OCI-LY7 (cell line): ENCODE data around the gene ARVCF. TPM values are rescaled to one million over a fixed set of nuclear protein-coding genes. Genes with fewer than 3 reads are reported as not detected.

Source experiments
- BruUV-seq: library from RNA; stranded (reverse); fragments of 400-500 nt; replicated peaks from 2 replicates; lab custom pipeline; 2021; lab: Mats Ljungman, UMichigan
- CTCF ChIA-PET: fragments of 300-600 bp; sonication (Branson Sonifier 250); formaldehyde crosslinking; loops from one replicate; lab custom pipeline; 2022; ENCODE audit warnings: antibody characterized with exemption; ENCODE audit not compliant: unreplicated experiment; lab: Charles Lee
- POLR2A ChIA-PET: fragments of 300-600 bp; sonication (Branson Sonifier 250); formaldehyde crosslinking; loops from one replicate; lab custom pipeline; 2022; ENCODE audit warnings: antibody characterized with exemption; lab: Charles Lee
- DNase-seq: peaks from one replicate; pipeline ENCODE4 v3.0.0-alpha.2; 2015; ENCODE audit warnings: low spot score
- H2AFZ ChIP-seq: fragments of 200-600 bp; sonication (generic), shearing (Covaris generic); 2 replicates; pipeline ENCODE4 v1.6.1; 2014; ENCODE audit warnings: mild to moderate bottlenecking, antibody characterized with exemption, low read length, moderate library complexity
- H3K27ac ChIP-seq: fragments of 200-600 bp; sonication (generic); 2 replicates; pipeline ENCODE4 v1.5.1; 2014; ENCODE audit warnings: mixed run types, low read depth, mild to moderate bottlenecking, moderate library complexity, low read length, inconsistent platforms; ENCODE audit not compliant: poor library complexity, severe bottlenecking
- H3K36me3 ChIP-seq: fragments of 200-600 bp; sonication (generic); 2 replicates; pipeline ENCODE4 v1.6.1; 2014; ENCODE audit warnings: mild to moderate bottlenecking, antibody characterized with exemption, low read length, moderate library complexity, mixed read lengths; ENCODE audit not compliant: insufficient read depth
- H3K4me1 ChIP-seq: fragments of 200-600 bp; sonication (generic); 2 replicates; pipeline ENCODE4 v1.5.1; 2014; ENCODE audit warnings: mild to moderate bottlenecking, low read length; ENCODE audit not compliant: insufficient read depth, poor library complexity, severe bottlenecking
- H3K4me2 ChIP-seq: fragments of 200-600 bp; sonication (generic); 2 replicates; pipeline ENCODE4 v1.6.1; 2014; ENCODE audit warnings: mild to moderate bottlenecking, low read length
- H3K4me3 ChIP-seq: fragments of 200-600 bp; sonication (generic); 2 replicates; pipeline ENCODE4 v1.5.1; 2014; ENCODE audit warnings: mild to moderate bottlenecking, low read depth, low read length; ENCODE audit not compliant: poor library complexity, severe bottlenecking
- H3K79me2 ChIP-seq: fragments of 200-600 bp; sonication (generic); 2 replicates; pipeline ENCODE4 v1.6.1; 2016; ENCODE audit warnings: low read depth, mild to moderate bottlenecking, low read length, moderate library complexity, mixed read lengths; ENCODE audit not compliant: insufficient read depth
- H3K9me2 ChIP-seq: fragments of 200-600 bp; sonication (generic); 2 replicates; pipeline ENCODE4 v1.6.1; 2016; ENCODE audit warnings: mild to moderate bottlenecking, low read length, mixed read lengths; ENCODE audit not compliant: insufficient read depth
- H3K9me3 ChIP-seq: fragments of 200-600 bp; sonication (generic); 2 replicates; pipeline ENCODE4 v1.6.1; 2014; ENCODE audit warnings: mild to moderate bottlenecking, mixed run types, low read length, mixed read lengths
- H4K20me1 ChIP-seq: fragments of 200-600 bp; sonication (generic); 2 replicates; pipeline ENCODE4 v1.6.1; 2014; ENCODE audit warnings: mild to moderate bottlenecking, antibody characterized with exemption, low read length, moderate library complexity, mixed read lengths; ENCODE audit not compliant: insufficient read depth
- EZH2phosphoT487 ChIP-seq: fragments of 200-600 bp; sonication (generic); IDR thresholded peaks from 2 replicates; pipeline ENCODE4 v1.6.1; 2018; ENCODE audit warnings: low read depth, borderline replicate concordance, mild to moderate bottlenecking, mixed run types, antibody characterized with exemption, low read length, moderate library complexity, mixed read lengths
- intact Hi-C: fragments of 100-400 bp; cut with micrococcal nuclease; formaldehyde crosslinking; loops from one replicate; pipeline ENCODE4 v1.10.0; 2022; ENCODE audit not compliant: unreplicated experiment
- total RNA-seq, 2 experiments: library from RNA; depleted of rRNA in 1 of 2; stranded (reverse); fragments of >200 nt in 1 of 2; shearing (Covaris generic) in 1 of 2; gene quantifications; 2 replicates each; pipeline ENCODE4 v1.2.3, GENCODE V29; 2014 to 2022
- TF ChIP-seq, protein P1 (sequence below): fragments of 200-600 bp; sonication (generic); conservative IDR thresholded peaks from 2 replicates; pipeline ENCODE4 v1.5.1; 2014; ENCODE audit warnings: mild to moderate bottlenecking, antibody characterized with exemption, low read length, moderate library complexity, mixed read lengths

ARVCF gene
- total RNA-seq, 2 experiments from 2014 or later, result 2.9 to 3.8 TPM

DNA sequence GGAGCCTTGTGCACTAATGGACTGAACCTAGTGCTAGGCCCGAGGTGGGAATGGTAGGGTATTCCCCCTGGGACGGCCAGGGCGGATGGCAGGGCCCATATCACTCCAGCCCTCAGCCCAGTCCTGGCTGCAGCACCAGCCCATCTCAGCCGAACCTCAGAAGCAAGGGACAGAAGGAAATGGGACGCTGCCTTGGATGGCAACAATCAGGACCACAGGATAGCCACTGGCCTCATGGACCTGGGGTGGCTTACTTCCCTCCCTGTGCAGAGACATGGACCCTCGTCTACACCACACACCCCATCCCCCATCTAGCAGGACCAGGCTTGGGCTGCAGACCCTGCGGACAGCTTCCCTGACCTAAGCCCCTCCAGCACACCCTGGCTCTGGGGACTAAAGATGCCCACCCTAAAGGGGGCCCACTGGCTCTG, 24.1 kb downstream of the ARVCF start:
- no TSS peak for BruUV-seq
- Histone ChIP-seq H4K20me1 (no peaks in the 10 kb centered on the region), H3K9me3 (no peaks in the 10 kb centered on the region), H3K4me3 (no peak overlapping the region), H3K36me3 (no peaks in the 10 kb centered on the region), H3K27ac (no peak overlapping the region), H3K4me2 (no peak overlapping the region), H3K79me2 (no peaks in the 10 kb centered on the region), H2AFZ (no peak overlapping the region), H3K9me2 (no peaks in the 10 kb centered on the region), H3K4me1 (peaks cover under 1% of the 10 kb centered on the region)
- CTCF ChIA-PET, result no interaction called here
- TF ChIP-seq, protein P1, sequence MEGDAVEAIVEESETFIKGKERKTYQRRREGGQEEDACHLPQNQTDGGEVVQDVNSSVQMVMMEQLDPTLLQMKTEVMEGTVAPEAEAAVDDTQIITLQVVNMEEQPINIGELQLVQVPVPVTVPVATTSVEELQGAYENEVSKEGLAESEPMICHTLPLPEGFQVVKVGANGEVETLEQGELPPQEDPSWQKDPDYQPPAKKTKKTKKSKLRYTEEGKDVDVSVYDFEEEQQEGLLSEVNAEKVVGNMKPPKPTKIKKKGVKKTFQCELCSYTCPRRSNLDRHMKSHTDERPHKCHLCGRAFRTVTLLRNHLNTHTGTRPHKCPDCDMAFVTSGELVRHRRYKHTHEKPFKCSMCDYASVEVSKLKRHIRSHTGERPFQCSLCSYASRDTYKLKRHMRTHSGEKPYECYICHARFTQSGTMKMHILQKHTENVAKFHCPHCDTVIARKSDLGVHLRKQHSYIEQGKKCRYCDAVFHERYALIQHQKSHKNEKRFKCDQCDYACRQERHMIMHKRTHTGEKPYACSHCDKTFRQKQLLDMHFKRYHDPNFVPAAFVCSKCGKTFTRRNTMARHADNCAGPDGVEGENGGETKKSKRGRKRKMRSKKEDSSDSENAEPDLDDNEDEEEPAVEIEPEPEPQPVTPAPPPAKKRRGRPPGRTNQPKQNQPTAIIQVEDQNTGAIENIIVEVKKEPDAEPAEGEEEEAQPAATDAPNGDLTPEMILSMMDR, result no peak
- TF ChIP-seq EZH2phosphoT487, result no peak
- POLR2A ChIA-PET, result no interaction called here
- intact Hi-C loops, result no loop called here
- DNase-seq, result no peak

DNA sequence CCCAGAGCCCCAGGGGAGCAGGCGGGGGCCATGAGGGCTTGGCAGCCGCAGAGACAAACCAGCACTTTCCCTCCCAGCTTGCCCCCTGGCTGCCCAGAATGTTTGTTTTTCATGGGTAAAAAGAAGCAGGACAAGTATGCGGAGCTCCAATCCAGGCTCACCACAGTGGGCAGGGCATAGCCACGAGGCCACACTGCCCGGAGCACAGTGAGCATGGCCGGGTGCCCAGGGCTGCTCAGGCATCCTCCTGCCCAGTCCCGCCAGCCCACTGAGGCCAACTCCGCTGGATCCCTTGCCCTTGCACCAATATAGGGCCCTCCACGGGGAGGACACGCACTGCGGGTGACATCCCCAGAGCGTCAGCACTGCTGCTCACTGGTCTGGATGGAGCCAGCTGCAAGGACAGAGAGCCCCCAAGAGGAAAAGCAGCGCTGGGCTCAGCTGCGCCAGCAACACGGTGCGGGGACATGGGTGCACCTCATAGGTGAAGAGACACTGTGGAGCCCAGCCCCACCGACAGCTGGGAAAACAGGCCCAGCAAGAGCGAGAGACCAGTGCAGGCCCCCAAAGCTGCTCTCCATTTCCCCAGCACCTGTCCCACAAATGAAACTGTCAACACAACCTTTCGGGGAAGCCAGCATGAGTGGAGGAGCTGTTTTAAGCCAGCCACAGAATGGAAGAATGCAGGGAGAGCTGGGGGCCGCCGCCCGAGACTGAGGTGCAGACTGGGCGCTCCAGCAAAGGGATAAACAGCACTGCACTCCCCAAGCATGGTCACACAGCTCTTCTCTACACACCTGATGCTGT, 24.8 kb downstream of the ARVCF start:
- no peak overlapping the region for H3K27ac ChIP-seq
- no peaks in the 10 kb centered on the region for H4K20me1 ChIP-seq
- H3K9me3 ChIP-seq, result no peaks in the 10 kb centered on the region
- POLR2A ChIA-PET, result no interaction called here
- no TSS peak for BruUV-seq
- DNase-seq, result no peak
- H3K36me3 ChIP-seq, result no peaks in the 10 kb centered on the region
- peaks cover 4% of the 10 kb centered on the region for H3K4me1 ChIP-seq
- no peaks in the 10 kb centered on the region for H3K9me2 ChIP-seq
- TF ChIP-seq EZH2phosphoT487, result no peak
- TF ChIP-seq, protein P1, result no peak
- no peak overlapping the region for H3K4me2 ChIP-seq
- H3K79me2 ChIP-seq, result no peaks in the 10 kb centered on the region
- CTCF ChIA-PET, result no interaction called here
- intact Hi-C loops, result no loop called here
- H2AFZ ChIP-seq, result no peak overlapping the region
- H3K4me3 ChIP-seq, result no peak overlapping the region

DNA sequence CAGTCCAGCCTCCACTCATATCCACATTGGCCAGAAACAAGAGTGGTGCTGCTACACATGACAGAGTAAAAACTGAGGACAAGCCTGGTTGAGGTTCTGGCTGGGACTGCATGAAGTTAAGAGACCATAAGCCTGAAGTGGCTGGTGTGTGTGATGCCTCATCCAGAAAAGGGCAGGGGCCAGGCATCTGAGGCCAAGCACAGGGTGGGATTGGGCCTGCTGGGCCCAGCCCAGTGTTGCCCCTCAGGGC, 25.3 kb downstream of the ARVCF start:
- H4K20me1 ChIP-seq, result no peaks in the 10 kb centered on the region

More for the DNA sequence above, 25.3 kb downstream of the ARVCF start:
- H3K4me1 ChIP-seq, result peaks cover 8% of the 10 kb centered on the region
- intact Hi-C loops, result no loop called here
- no peak overlapping the region for H3K27ac ChIP-seq
- no peak for DNase-seq
- no peaks in the 10 kb centered on the region for H3K79me2 ChIP-seq
- H3K36me3 ChIP-seq, result no peaks in the 10 kb centered on the region
- no peak overlapping the region for H2AFZ ChIP-seq
- ChIA-PET POLR2A (no interaction called here), CTCF (no interaction called here)
- BruUV-seq, result no TSS peak
- no peak overlapping the region for H3K4me2 ChIP-seq
- TF ChIP-seq EZH2phosphoT487, result no peak
- TF ChIP-seq, protein P1, result no peak
- no peaks in the 10 kb centered on the region for H3K9me3 ChIP-seq
- H3K4me3 ChIP-seq, result no peak overlapping the region
- H3K9me2 ChIP-seq, result no peaks in the 10 kb centered on the region
